ENCODE measurements around the gene GPS1. TPM values are rescaled to one million over a fixed set of nuclear protein-coding genes. Genes with fewer than 3 reads are reported as not detected.

GPS1 gene
- total and polyA plus RNA-seq, 8 donors: 69.2 to 101 (median 78.8) TPM

GRCh38 chr17:82028966-82029365 lies 22.7 kb upstream of the GPS1 start:
- Histone ChIP-seq H3K36me3 (peaks cover 0 to 13% of the 10 kb centered on the region in 2 donors), H3K9me3 (no peaks in the 10 kb centered on the region), H3K27ac (no peak overlapping the region), H3K4me3 (no peak overlapping the region), H3K4me1 (peaks cover 9 to 36% of the 10 kb centered on the region in 2 donors), H3K27me3 (peaks cover 0 to 12% of the 10 kb centered on the region in 2 donors)
- ATAC-seq: no peak
- TF ChIP-seq, protein P1, sequence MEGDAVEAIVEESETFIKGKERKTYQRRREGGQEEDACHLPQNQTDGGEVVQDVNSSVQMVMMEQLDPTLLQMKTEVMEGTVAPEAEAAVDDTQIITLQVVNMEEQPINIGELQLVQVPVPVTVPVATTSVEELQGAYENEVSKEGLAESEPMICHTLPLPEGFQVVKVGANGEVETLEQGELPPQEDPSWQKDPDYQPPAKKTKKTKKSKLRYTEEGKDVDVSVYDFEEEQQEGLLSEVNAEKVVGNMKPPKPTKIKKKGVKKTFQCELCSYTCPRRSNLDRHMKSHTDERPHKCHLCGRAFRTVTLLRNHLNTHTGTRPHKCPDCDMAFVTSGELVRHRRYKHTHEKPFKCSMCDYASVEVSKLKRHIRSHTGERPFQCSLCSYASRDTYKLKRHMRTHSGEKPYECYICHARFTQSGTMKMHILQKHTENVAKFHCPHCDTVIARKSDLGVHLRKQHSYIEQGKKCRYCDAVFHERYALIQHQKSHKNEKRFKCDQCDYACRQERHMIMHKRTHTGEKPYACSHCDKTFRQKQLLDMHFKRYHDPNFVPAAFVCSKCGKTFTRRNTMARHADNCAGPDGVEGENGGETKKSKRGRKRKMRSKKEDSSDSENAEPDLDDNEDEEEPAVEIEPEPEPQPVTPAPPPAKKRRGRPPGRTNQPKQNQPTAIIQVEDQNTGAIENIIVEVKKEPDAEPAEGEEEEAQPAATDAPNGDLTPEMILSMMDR (IDR thresholded peaks at IDR 0.05): no peak
- no peak for DNase-seq
- intact Hi-C loops (cut with DNase I): no loop called here

- Histone ChIP-seq H3K9me3 (no peaks in the 10 kb centered on the region), H3K27ac (no peak overlapping the region), H3K36me3 (peaks cover 0 to 13% of the 10 kb centered on the region in 2 donors), H3K27me3 (peaks cover 0 to 12% of the 10 kb centered on the region in 2 donors), H3K4me1 (peaks cover 5 to 32% of the 10 kb centered on the region in 2 donors), H3K4me3 (no peak overlapping the region)
- no peak for ATAC-seq
- intact Hi-C loops (cut with DNase I): no loop called here
- DNase-seq: no peak
- TF ChIP-seq, protein P1 (IDR thresholded peaks at IDR 0.05): no peak
Observed at GRCh38 chr17:82029391-82029790, 22.3 kb upstream of the GPS1 start.

DNA sequence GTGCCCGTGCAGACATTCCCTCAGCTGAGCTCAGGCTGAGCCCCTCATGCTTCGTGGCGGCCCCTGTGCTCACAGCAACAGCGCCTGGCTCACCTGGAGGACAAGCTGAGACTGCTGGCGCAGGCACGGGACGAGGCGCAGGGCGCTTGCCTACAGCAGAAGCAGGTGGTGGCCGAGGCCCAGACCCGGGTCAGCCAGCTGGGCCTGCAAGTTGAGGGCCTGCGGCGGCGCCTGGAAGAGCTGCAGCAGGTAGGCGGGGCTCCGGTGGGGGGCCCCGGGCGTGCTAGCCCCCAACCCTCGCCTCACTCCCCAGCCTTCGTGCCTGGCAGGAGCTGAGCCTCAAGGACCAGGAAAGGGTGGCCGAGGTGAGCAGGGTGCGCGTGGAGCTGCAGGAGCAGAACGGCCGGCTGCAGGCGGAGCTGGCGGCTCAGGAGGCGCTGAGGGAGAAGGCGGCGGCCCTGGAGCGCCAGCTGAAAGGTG lies 21.7 kb upstream of the GPS1 start:
- H3K4me3 ChIP-seq: peak overlapping the region in 1 of 2 donors; percentile 55
- no peak for ATAC-seq

GRCh38 chr17:82030470-82031302 lies 21.0 kb upstream of the GPS1 start:
- H3K27me3 ChIP-seq: peaks cover 0 to 12% of the 10 kb centered on the region in 2 donors
- no peaks in the 10 kb centered on the region for H3K9me3 ChIP-seq
- peak overlapping the region; percentile 30 to 55 for H3K4me3 ChIP-seq
- peak; percentile 95 for ATAC-seq
- H3K27ac ChIP-seq: peak overlapping the region in 1 of 2 donors; percentile 31
- H3K36me3 ChIP-seq: peaks cover 0 to 13% of the 10 kb centered on the region in 2 donors
- peaks cover 5 to 32% of the 10 kb centered on the region in 2 donors for H3K4me1 ChIP-seq
- TF ChIP-seq, protein P1 (IDR thresholded peaks at IDR 0.05): peak; percentile 93 to 96
- intact Hi-C loops (cut with DNase I): loop anchor here in 1 of 2 donors (2.0 kb wide), 1 partner anchor 124 kb away; no protein-coding TSS in a partner anchor
- peak; percentile 71 to 96 (median 86) for DNase-seq

More for the DNA sequence above, 21.7 kb upstream of the GPS1 start:
- Histone ChIP-seq H3K27me3 (peaks cover 0 to 12% of the 10 kb centered on the region in 2 donors), H3K9me3 (no peaks in the 10 kb centered on the region), H3K36me3 (peaks cover 0 to 13% of the 10 kb centered on the region in 2 donors), H3K27ac (no peak overlapping the region), H3K4me1 (peaks cover 5 to 30% of the 10 kb centered on the region in 2 donors)
- TF ChIP-seq, protein P1 (IDR thresholded peaks at IDR 0.05): no peak
- DNase-seq: no peak
- intact Hi-C loops (cut with DNase I): loop anchor here in 1 of 2 donors (2.0 kb wide), 1 partner anchor 125 kb away; no protein-coding TSS in a partner anchor

Data from left lung (tissue), 10 donors.